HPDE6-E6E7 (cell line): ENCODE results near the gene PABPC1L2A.
"Not testable (repeated sequence)": the region's sequence is repeated elsewhere in the genome, so short reads cannot be mapped to it uniquely, and the experiment has no call there.

Experiments used
- DNase-seq: peaks from one replicate; pipeline ENCODE4 v3.0.0; 2011; ENCODE audit warnings: missing footprints; ENCODE audit errors: extremely low spot score

The PABPC1L2A gene

DNA sequence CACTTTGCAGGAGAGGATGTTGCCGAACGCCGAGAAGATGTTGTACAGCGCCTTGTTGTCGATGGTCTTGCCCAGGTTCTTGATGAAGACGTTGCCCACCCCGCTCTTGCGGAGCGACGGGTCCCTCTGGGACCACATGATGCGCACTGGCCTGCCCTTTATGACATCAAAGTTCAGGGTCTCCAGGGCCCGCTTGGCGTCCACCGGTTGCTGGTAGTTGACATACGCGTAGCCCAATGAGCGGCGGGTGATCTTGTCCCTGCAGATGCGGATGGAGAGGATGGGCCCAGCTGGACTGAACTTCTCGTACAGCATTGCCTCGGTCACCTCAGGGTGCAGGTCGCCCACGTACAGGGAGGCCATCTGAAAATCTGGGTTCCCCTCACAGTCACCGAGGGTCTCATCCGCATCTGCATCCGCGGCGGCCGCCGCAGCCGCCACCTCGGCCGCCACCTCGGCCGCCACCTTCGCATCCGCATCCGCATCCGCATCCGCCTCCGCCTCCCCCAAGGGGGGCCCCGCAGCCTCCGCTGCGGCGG lies at the start of gene PABPC1L2A:
PABPC1L2A (minus strand) TSS at position 489 of the 539 bp plus-strand sequence; CDS start at position 363, 126 bp downstream.
- DNase-seq: not testable (repeated sequence)

- DNase-seq: no peak
Observed at GRCh38 chrX:73127700-73128241, 48.5 kb upstream of the PABPC1L2A start.

- no peak for DNase-seq
Observed at GRCh38 chrX:73126240-73126639, 46.9 kb upstream of the PABPC1L2A start.

- DNase-seq: not testable (repeated sequence)
Observed at GRCh38 chrX:73099505-73099904, 20.2 kb upstream of the PABPC1L2A start.

DNA sequence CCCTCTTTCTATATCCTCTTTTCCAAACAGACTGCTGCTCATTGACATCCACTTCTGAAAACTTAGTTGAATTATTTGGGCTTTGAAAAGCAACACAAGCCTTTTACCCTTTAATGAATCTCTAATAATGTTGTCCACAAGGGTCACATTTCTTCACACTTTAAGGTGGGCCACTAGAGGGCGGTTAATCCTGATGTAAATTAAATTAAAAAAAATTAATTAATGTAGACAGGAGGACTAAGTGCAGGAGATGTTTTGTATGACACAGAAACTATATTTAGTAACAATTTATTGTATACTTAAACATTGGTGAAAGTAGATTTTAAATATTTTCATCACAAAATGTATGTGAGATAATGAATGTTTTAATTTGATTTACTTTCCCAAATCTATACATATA lies 7.5 kb upstream of the PABPC1L2A start:
- not testable (repeated sequence) for DNase-seq

GRCh38 chrX:73079884-73080283 lies 572 bp upstream of the PABPC1L2A start:
- DNase-seq: not testable (repeated sequence)

DNA sequence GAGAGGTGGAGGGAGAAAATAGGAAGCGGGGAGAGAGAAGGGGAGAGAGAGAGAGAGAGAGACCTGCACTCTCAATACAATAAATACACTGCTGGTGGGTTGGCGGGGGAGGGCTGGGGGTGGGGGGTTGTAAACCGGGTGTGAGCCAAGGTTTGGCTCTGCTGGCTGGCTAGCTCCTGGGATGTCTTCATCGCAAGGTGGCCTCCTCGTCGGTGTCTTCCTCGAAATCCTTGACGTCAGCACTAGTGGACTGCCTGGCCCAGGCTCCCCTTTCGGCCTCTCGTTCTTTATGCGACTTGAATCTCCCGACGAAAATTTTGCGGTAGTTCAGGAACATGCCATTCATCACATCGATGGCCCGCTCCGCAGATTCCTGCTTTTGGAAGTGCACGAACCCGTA lies 715 bp downstream of the PABPC1L2A start:
- DNase-seq: not testable (repeated sequence)

- no peak for DNase-seq
Observed at GRCh38 chrX:73076838-73077237, 2.5 kb downstream of the PABPC1L2A start.

DNA sequence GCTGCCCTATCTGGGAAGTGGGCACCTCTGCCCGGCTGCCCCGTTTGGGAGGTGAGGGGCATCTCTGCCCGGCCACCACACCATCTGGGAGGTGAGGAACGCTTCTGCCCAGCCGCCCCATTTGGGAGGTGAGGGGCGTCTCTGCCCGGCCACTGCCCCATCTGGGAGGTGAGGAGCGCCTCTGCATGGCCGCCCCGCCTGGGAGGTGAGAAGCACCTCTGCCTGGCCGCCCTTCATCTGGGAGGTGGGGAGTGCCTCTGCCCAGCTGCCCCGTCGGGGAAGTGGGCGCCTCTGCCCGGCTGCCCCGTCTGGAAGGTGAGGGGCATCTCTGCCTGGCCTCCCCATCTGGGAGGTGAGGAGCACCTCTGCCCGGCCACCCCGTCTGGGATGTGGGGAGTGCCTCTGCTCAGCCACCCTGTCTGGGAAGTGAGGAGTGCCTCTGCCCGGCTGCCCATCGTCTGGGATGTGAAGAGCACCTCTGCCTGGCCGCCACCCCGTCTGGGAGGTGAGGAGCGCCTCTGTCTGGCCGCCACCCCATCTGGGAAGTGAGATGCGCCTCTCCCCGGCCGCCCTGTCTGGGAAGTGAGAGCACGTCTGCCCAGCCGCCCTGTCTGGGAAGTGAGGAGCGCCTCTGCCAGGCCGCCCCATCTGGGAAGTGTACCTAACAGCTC lies 9.8 kb downstream of the PABPC1L2A start:
- no peak for DNase-seq

DNA sequence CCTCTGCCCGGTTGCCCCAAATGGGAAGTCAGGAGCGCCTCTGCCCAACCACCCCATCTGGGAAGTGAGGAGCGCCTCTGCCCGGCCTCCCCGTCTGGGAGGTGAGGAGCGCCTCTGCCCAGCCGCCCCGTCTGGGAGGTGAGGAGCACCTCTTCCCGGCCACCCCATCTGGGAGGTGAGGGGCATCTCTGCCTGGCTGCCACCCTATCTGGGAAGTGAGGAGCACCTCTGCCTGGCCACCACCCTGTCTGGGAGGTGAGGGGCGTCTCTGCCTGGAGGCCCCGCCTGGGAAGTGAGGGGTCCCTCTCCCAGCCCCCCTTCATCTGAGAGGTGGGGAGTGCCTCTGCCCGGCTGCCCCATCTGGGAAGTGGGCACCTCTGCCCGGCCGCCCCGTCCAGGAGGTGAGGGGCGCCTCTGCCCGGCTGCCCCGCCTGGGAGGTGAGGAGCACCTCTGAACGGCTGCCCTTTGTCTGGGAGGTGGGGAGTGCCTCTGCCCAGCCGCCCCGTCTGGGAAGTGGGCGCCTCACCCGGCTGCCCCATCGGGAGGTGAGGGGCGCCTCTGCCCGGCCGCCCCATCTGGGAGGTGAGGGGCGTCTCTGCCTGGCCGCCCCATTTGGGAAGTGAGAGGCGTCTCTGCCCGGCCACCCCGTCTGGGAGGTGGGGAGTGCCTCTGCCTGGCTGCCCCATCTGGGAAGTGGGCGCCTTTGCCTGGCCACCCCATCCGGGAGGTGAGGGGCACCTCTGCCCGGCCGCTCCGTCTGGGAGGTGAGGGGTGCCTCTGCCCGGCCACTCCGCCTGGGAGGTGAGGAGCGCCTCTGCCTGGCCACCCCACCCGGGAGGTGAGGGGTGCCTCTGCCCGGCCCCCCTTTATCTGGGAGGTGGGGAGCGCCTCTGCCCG lies 10.6 kb downstream of the PABPC1L2A start:
- DNase-seq: no peak

DNA sequence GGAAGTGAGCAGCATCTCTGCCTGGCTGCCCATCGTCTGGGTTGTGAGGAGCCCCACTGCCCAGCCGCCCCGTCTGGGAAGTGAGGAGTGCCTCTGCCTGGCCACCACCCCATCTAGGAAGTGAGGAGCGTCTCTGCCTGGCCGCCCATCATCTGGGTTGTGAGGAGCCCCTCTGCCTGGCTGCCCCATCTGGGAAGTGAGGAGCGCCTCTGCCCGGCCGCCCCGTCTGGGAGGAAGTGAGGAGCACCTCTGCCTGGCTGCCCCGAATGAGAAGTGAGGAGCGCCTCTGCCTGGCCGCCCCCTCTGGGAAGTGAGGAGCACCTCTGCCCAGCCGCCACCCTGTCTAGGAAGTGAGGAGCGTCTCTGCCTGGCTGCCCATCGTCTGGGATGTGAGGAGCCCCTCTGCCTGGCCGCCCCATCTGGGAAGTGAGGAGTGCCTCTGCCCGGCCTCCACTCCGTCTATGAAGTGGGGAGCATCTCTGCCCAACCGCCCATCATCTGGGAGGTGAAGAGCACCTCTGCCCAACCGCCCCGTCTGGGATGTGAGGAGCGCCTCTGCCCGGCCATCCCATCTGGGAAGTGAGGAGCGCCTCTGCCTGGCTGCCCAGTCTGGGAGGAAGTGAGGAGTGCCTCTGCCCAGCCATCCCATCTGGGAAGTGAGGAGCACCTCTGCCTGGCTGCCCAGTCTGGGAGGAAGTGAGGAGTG lies 11.4 kb downstream of the PABPC1L2A start:
- DNase-seq: not testable (repeated sequence)

- DNase-seq: no peak
Observed at GRCh38 chrX:73028876-73029275, 50.4 kb downstream of the PABPC1L2A start.
